CD4-positive, alpha-beta T cell treated with Interleukin-10 for 1 hour (primary cell): ENCODE measurements around the gene KIF18B.

Source experiments
- DNase-seq: peaks from one replicate; pipeline ENCODE4 v3.0.0-alpha.2; 2020

The KIF18B gene

GRCh38 chr17:44916781-44917241, 30.8 kb downstream of the KIF18B start:
- no peak for DNase-seq

GRCh38 chr17:44915862-44916780, 31.5 kb downstream of the KIF18B start:
- no peak for DNase-seq

- no peak for DNase-seq
Measured at GRCh38 chr17:44915321-44915726, 32.2 kb downstream of the KIF18B start, which contains the start of gene GFAP. Gene GFAP (minus strand): TSS chr17:44915500. CDS start chr17:44915486, 14 bp downstream.

- DNase-seq = no peak
Measured at GRCh38 chr17:44914698-44915271, 32.8 kb downstream of the KIF18B start.

GRCh38 chr17:44914148-44914547, 33.4 kb downstream of the KIF18B start:
- no peak for DNase-seq

GRCh38 chr17:44913676-44914075, 33.9 kb downstream of the KIF18B start:
- DNase-seq = no peak

GRCh38 chr17:44912763-44913544, 34.6 kb downstream of the KIF18B start:
- DNase-seq = no peak

GRCh38 chr17:44911133-44912001, 36.2 kb downstream of the KIF18B start:
- DNase-seq = peak; percentile 63

- no peak for DNase-seq
Measured at GRCh38 chr17:44910231-44911106, 37.1 kb downstream of the KIF18B start.

- no peak for DNase-seq
Measured at GRCh38 chr17:44909681-44910144, 37.9 kb downstream of the KIF18B start.

- no peak for DNase-seq
Measured at GRCh38 chr17:44908761-44909326, 38.7 kb downstream of the KIF18B start.

GRCh38 chr17:44907729-44908470, 39.7 kb downstream of the KIF18B start:
- DNase-seq = no peak

GRCh38 chr17:44906763-44907728, 40.5 kb downstream of the KIF18B start:
- no peak for DNase-seq

- DNase-seq = no peak
Measured at GRCh38 chr17:44906010-44906646, 41.4 kb downstream of the KIF18B start.

GRCh38 chr17:44905006-44906000, 42.3 kb downstream of the KIF18B start:
- no peak for DNase-seq

GRCh38 chr17:44904001-44904984, 43.3 kb downstream of the KIF18B start:
- DNase-seq = no peak
